ENCODE measurements around the gene ARHGAP26. TPM values are rescaled to one million over a fixed set of nuclear protein-coding genes. Genes with fewer than 3 reads are reported as not detected.

ARHGAP26 gene
- total RNA-seq, 4 donors from 2014 or later, result 61.0 to 76.7 (median 61.2) TPM

DNA sequence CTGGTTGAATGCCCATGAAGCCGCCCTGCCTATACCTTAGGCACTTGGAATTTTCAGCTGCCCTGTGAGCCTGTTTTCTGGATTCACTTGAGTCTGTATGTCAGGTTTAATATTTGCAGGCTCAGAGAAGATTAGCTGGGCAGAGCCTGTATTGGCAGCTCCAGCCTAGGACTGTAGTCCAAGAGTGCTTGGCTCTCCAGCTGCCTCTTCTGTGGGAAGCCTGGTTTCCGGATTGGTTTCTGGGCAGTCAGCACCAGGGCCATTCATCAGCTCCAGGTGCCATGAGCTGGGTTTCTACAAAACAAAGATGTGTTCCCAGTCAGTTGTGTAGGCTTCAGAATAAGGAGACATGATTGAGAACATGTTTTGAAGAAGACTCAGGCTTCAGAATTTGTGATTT, 90.1 kb downstream of the ARHGAP26 start:
- H3K36me3 ChIP-seq, result no peaks in the 10 kb centered on the region
- intact Hi-C loops (cut with DNase I; ENCODE audit: low total_unique reads) (no loop called here), in situ Hi-C loops (cut with MboI; ENCODE audit: low pct_ligation_motif_present in 1 of 4, low pct_unique_long_range_greater_than_20kb in 1 of 4, low sequenced_read_pairs in 3 of 4) (loop anchor here in 2 of 4 donors (10.0 kb wide), 2 partner anchors 95 to 105 kb away; no protein-coding TSS in a partner anchor)
- H3K27ac ChIP-seq, result peak overlapping the region in 1 of 4 donors; percentile 19
- no peak overlapping the region for H3K4me3 ChIP-seq
- TF ChIP-seq EP300 (IDR thresholded peaks at IDR 0.05; ENCODE audit: low read depth), result no peak
- TF ChIP-seq, protein P1, sequence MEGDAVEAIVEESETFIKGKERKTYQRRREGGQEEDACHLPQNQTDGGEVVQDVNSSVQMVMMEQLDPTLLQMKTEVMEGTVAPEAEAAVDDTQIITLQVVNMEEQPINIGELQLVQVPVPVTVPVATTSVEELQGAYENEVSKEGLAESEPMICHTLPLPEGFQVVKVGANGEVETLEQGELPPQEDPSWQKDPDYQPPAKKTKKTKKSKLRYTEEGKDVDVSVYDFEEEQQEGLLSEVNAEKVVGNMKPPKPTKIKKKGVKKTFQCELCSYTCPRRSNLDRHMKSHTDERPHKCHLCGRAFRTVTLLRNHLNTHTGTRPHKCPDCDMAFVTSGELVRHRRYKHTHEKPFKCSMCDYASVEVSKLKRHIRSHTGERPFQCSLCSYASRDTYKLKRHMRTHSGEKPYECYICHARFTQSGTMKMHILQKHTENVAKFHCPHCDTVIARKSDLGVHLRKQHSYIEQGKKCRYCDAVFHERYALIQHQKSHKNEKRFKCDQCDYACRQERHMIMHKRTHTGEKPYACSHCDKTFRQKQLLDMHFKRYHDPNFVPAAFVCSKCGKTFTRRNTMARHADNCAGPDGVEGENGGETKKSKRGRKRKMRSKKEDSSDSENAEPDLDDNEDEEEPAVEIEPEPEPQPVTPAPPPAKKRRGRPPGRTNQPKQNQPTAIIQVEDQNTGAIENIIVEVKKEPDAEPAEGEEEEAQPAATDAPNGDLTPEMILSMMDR (IDR thresholded peaks at IDR 0.05), result no peak
- no peak for TF ChIP-seq POLR2AphosphoS5 (IDR thresholded peaks at IDR 0.05)
- no peak for TF ChIP-seq POLR2A (IDR thresholded peaks at IDR 0.05)
- peaks cover 6 to 57% (median 30%) of the 10 kb centered on the region in 4 donors for H3K4me1 ChIP-seq
- 64% methylated on average over 2 of the region's 2 CpGs; no CpG with 5 or more reads in 1 of the 2 donors for WGBS, 2 donors (ENCODE audit: low coverage in 1 of 2)
- H3K9me3 ChIP-seq, result no peaks in the 10 kb centered on the region
- no peaks in the 10 kb centered on the region for H3K27me3 ChIP-seq
- DNase-seq, result no peak

DNA sequence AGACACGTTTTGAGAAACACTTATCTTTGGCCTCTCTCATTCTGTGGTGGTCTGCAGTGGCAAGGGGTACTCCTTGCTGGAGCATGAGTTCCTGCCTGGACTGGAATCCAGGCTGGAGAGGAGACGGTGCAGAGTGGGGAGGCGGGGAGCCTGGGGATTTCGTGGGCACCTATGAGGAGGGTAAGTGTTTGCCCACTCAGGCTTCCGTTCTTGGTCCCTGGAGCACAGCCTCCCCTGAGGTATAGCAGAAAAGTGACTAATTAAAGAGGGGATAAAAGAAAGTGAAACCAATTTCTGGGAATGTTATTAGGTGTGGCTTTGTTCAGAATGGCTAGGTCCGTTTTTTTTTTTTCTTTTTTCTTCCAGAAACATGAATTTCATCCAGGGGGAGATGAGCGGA, 90.8 kb downstream of the ARHGAP26 start:
- Histone ChIP-seq H3K4me1 (peaks cover 6 to 57% (median 30%) of the 10 kb centered on the region in 4 donors), H3K27me3 (no peaks in the 10 kb centered on the region), H3K27ac (peak overlapping the region in 2 of 4 donors; percentile 19 to 38), H3K36me3 (no peaks in the 10 kb centered on the region), H3K9me3 (no peaks in the 10 kb centered on the region), H3K4me3 (no peak overlapping the region)
- no peak for TF ChIP-seq POLR2A (IDR thresholded peaks at IDR 0.05)
- TF ChIP-seq EP300 (IDR thresholded peaks at IDR 0.05; ENCODE audit: low read depth), result no peak
- TF ChIP-seq, protein P1 (IDR thresholded peaks at IDR 0.05), result no peak
- TF ChIP-seq POLR2AphosphoS5 (IDR thresholded peaks at IDR 0.05), result no peak
- WGBS, 2 donors (ENCODE audit: low coverage in 1 of 2), result 41 to 63% methylated on average over 6 to 7 of the region's 7 CpGs
- no peak for DNase-seq
- intact Hi-C loops (cut with DNase I; ENCODE audit: low total_unique reads) (no loop called here), in situ Hi-C loops (cut with MboI; ENCODE audit: low pct_ligation_motif_present in 1 of 4, low pct_unique_long_range_greater_than_20kb in 1 of 4, low sequenced_read_pairs in 3 of 4) (loop anchor here in 2 of 4 donors (10.0 kb wide), 2 partner anchors 96 to 106 kb away; no protein-coding TSS in a partner anchor)

DNA sequence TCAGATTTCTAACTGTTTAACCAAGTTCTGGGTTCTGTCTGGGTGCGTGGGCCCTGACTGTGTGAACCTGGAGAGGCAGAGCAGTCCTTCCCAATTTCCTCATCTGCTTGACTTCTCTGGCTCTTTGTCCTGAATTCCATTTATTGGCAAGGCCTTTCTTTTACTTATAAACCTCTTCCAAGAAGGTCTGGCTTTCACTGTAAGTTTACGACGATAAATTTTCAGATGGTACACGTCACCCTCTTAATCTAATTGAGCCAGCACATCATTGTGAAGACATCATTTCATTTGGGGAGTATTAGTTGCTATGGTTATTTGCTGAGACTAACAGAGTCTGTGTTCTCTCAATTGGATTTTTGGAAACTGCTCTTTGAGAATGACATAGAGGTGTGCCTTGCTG, 92.4 kb downstream of the ARHGAP26 start:
- Histone ChIP-seq H3K4me1 (peaks cover 10 to 63% (median 31%) of the 10 kb centered on the region in 4 donors), H3K4me3 (no peak overlapping the region), H3K36me3 (no peaks in the 10 kb centered on the region), H3K27ac (peak overlapping the region; percentile 10 to 63 (median 42)), H3K9me3 (no peaks in the 10 kb centered on the region), H3K27me3 (no peaks in the 10 kb centered on the region)
- no peak for DNase-seq
- intact Hi-C loops (cut with DNase I; ENCODE audit: low total_unique reads) (no loop called here), in situ Hi-C loops (cut with MboI; ENCODE audit: low pct_ligation_motif_present in 1 of 4, low pct_unique_long_range_greater_than_20kb in 1 of 4, low sequenced_read_pairs in 3 of 4) (loop anchor here in 2 of 4 donors (10.0 kb wide), 2 partner anchors 98 to 108 kb away; no protein-coding TSS in a partner anchor)
- WGBS, 2 donors (ENCODE audit: low coverage in 1 of 2), result 82% methylated on average over 4 of the region's 4 CpGs
- TF ChIP-seq POLR2A (IDR thresholded peaks at IDR 0.05) (no peak), POLR2AphosphoS5 (IDR thresholded peaks at IDR 0.05) (peak; percentile 62 to 81 (median 63)), EP300 (IDR thresholded peaks at IDR 0.05; ENCODE audit: low read depth) (peak; percentile 58)
- TF ChIP-seq, protein P1 (IDR thresholded peaks at IDR 0.05), result no peak

DNA sequence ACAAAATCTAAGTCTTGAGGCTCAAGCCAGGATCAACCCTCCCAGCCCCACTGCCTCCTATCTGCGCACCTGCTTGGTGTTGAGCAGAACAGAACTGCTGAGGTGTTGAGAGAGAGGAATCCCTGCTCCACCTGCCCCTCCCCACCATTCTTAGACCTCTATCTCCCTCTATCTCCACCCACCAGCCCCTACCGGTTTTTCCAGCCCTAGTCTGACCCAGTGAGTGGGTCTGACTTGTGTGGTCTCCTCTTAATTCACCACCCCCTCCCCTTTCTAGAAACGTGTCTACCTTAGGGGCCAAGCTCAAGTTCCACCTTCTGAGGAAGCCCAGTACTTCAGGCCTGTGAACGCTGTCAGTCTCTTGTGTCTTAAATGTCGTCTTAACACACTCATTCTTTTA, 93.7 kb downstream of the ARHGAP26 start:
- DNase-seq, result no peak
- H3K4me1 ChIP-seq, result peaks cover 17 to 70% (median 39%) of the 10 kb centered on the region in 4 donors
- TF ChIP-seq POLR2A (IDR thresholded peaks at IDR 0.05), result no peak
- TF ChIP-seq, protein P1 (IDR thresholded peaks at IDR 0.05), result no peak
- TF ChIP-seq POLR2AphosphoS5 (IDR thresholded peaks at IDR 0.05), result no peak
- TF ChIP-seq EP300 (IDR thresholded peaks at IDR 0.05; ENCODE audit: low read depth), result no peak
- intact Hi-C loops (cut with DNase I; ENCODE audit: low total_unique reads), result no loop called here
- in situ Hi-C loops (cut with MboI; ENCODE audit: low pct_ligation_motif_present in 1 of 4, low pct_unique_long_range_greater_than_20kb in 1 of 4, low sequenced_read_pairs in 3 of 4), result loop anchor here in 2 of 4 donors (10.0 kb wide), 2 partner anchors 99 to 109 kb away; no protein-coding TSS in a partner anchor
- no peaks in the 10 kb centered on the region for H3K27me3 ChIP-seq
- H3K9me3 ChIP-seq, result no peaks in the 10 kb centered on the region
- H3K4me3 ChIP-seq, result no peak overlapping the region
- H3K36me3 ChIP-seq, result no peaks in the 10 kb centered on the region
- WGBS, 2 donors (ENCODE audit: low coverage in 1 of 2), result 60 to 77% methylated on average over 3 to 5 of the region's 5 CpGs
- H3K27ac ChIP-seq, result no peak overlapping the region
